Hepatocyte (in vitro differentiated cells): Measurements from ENCODE around the gene ZNF155.
"Not testable (repeated sequence)": the region's sequence is repeated elsewhere in the genome, so short reads cannot be mapped to it uniquely, and the experiment has no call there.

Source experiments
- CTCF ChIP-seq: fragments of 200-600 bp; sonication (generic); IDR thresholded peaks from 2 replicates; pipeline ENCODE4 v1.5.1; 2016; ENCODE audit warnings: antibody characterized with exemption, mild to moderate bottlenecking; ENCODE audit not compliant: poor library complexity
- EZH2 ChIP-seq: fragments of 200-600 bp; sonication (generic); IDR thresholded peaks from 2 replicates; pipeline ENCODE4 v1.6.1; 2016; ENCODE audit warnings: antibody characterized with exemption, mild to moderate bottlenecking, borderline replicate concordance

- TF ChIP-seq CTCF, EZH2: not testable (repeated sequence)
Measured at GRCh38 chr19:43947412-43947811, 36.6 kb upstream of the ZNF155 start.
